Eye (tissue), 1 donor: Measurements from ENCODE around the gene MAP3K6.

ENCODE experiments used
- DNase-seq: peaks from one replicate; pipeline ENCODE4 v3.0.0-alpha.2; 2015

The MAP3K6 gene

GRCh38 chr1:27356277-27356618, 10.5 kb downstream of the MAP3K6 start:
- DNase-seq, result no peak

GRCh38 chr1:27355683-27356082, 11.1 kb downstream of the MAP3K6 start:
- no peak for DNase-seq

- no peak for DNase-seq
These were observed 13.1 kb downstream of the MAP3K6 start for GRCh38 chr1:27353629-27354028.

GRCh38 chr1:27353166-27353565, 13.6 kb downstream of the MAP3K6 start:
- no peak for DNase-seq

- DNase-seq, result no peak
These were observed 15.1 kb downstream of the MAP3K6 start for GRCh38 chr1:27351541-27352107.

- peak; percentile 81 for DNase-seq
These were observed 15.9 kb downstream of the MAP3K6 start for GRCh38 chr1:27350663-27351540.

GRCh38 chr1:27349784-27350662, 16.7 kb downstream of the MAP3K6 start:
- DNase-seq, result peak; percentile 85

GRCh38 chr1:27348861-27349783, 17.6 kb downstream of the MAP3K6 start:
- DNase-seq, result peak; percentile 71

- no peak for DNase-seq
These were observed 19.7 kb downstream of the MAP3K6 start for GRCh38 chr1:27346991-27347624.

GRCh38 chr1:27346357-27346756, 20.4 kb downstream of the MAP3K6 start:
- DNase-seq, result no peak

- DNase-seq, result no peak
These were observed 21.5 kb downstream of the MAP3K6 start for GRCh38 chr1:27345272-27345671.

- DNase-seq, result no peak
These were observed 23.1 kb downstream of the MAP3K6 start for GRCh38 chr1:27343639-27344025.

- no peak for DNase-seq
These were observed 23.8 kb downstream of the MAP3K6 start for GRCh38 chr1:27342778-27343638.

- DNase-seq, result no peak
These were observed 24.4 kb downstream of the MAP3K6 start for GRCh38 chr1:27342391-27342777.

- DNase-seq, result no peak
These were observed 25.1 kb downstream of the MAP3K6 start, which contains the start of gene SYTL1 for GRCh38 chr1:27341525-27342252. Gene SYTL1 (plus strand): TSS chr1:27342022. CDS start chr1:27345335, 3,313 bp downstream.

- DNase-seq, result no peak
These were observed 27.5 kb downstream of the MAP3K6 start for GRCh38 chr1:27339213-27339612.

- no peak for DNase-seq
These were observed 28.0 kb downstream of the MAP3K6 start for GRCh38 chr1:27338751-27339150.

- no peak for DNase-seq
These were observed 30.0 kb downstream of the MAP3K6 start for GRCh38 chr1:27336756-27337155.

- DNase-seq, result no peak
These were observed 31.0 kb downstream of the MAP3K6 start for GRCh38 chr1:27335506-27336422.
